Keratinocyte (primary cell): ENCODE measurements around the gene GTF2A1L. TPM values are rescaled to one million over a fixed set of nuclear protein-coding genes. Genes with fewer than 3 reads are reported as not detected.
"Not testable (repeated sequence)": the region's sequence is repeated elsewhere in the genome, so short reads cannot be mapped to it uniquely, and the experiment has no call there.

Experiments
- DNase-seq: peaks from one replicate; pipeline ENCODE4 v3.0.0-alpha.2; 2011; ENCODE audit warnings: low read depth, missing footprints, low spot score
- FAIRE-seq: peaks from 2 replicates; lab custom pipeline; 2011; peaks lifted over from hg19 to GRCh38; lab: Jason Lieb, UNC
- H2AFZ ChIP-seq: 2 replicates; pipeline ENCODE4 v1.6.0; 2012; ENCODE audit warnings: low read length, control low read depth, inconsistent platforms; ENCODE audit not compliant: control insufficient read depth
- H3K27ac ChIP-seq: 2 replicates; pipeline ENCODE4 v1.5.1; 2011; ENCODE audit warnings: low read length; ENCODE audit not compliant: control insufficient read depth, insufficient read depth
- H3K27me3 ChIP-seq: 3 replicates; pipeline ENCODE4 v1.6.0; 2011; ENCODE audit warnings: low read length; ENCODE audit not compliant: control insufficient read depth, insufficient read depth; ENCODE audit errors: extremely low read depth
- H3K36me3 ChIP-seq, 2 experiments: 2 replicates in 1 of 2; 3 replicates in 1 of 2; pipeline ENCODE4 v1.5.1; 2011; ENCODE audit warnings: low read length in 2 of 2, mild to moderate bottlenecking in 1 of 2; ENCODE audit not compliant: control insufficient read depth in 2 of 2, insufficient read depth in 2 of 2; ENCODE audit errors: extremely low read depth in 1 of 2
- H3K4me1 ChIP-seq: 3 replicates; pipeline ENCODE4 v1.5.1; 2011; ENCODE audit warnings: low read length; ENCODE audit not compliant: control insufficient read depth, insufficient read depth; ENCODE audit errors: extremely low read depth
- H3K4me2 ChIP-seq: 3 replicates; pipeline ENCODE4 v1.6.0; 2011; ENCODE audit warnings: low read depth, low read length; ENCODE audit not compliant: control insufficient read depth, insufficient read depth; ENCODE audit errors: extremely low read depth
- H3K4me3 ChIP-seq, 3 experiments: fragments of 200-600 bp in 1 of 3; sonication (generic) in 1 of 3; 2 replicates in 2 of 3; 3 replicates in 1 of 3; pipeline ENCODE4 v1.5.1; 2011 to 2016; ENCODE audit warnings: low read length in 3 of 3, mild to moderate bottlenecking in 3 of 3, control low read depth in 2 of 3, inconsistent platforms in 1 of 3, low read depth in 1 of 3, mixed read lengths in 1 of 3, mixed run types in 1 of 3, moderate library complexity in 1 of 3; ENCODE audit not compliant: control insufficient read depth in 2 of 3, insufficient read depth in 2 of 3; ENCODE audit errors: extremely low read depth in 1 of 3
- H3K79me2 ChIP-seq: 2 replicates; pipeline ENCODE4 v1.6.0; 2012; ENCODE audit warnings: low read length; ENCODE audit not compliant: control insufficient read depth, insufficient read depth
- H3K9ac ChIP-seq: 3 replicates; pipeline ENCODE4 v1.6.0; 2011; ENCODE audit warnings: low read length; ENCODE audit not compliant: control insufficient read depth, insufficient read depth; ENCODE audit errors: extremely low read depth
- H3K9me1 ChIP-seq: 3 replicates; pipeline ENCODE4 v1.6.0; 2011; ENCODE audit warnings: low read length; ENCODE audit not compliant: control insufficient read depth, insufficient read depth; ENCODE audit errors: extremely low read depth
- H3K9me3 ChIP-seq: 2 replicates; pipeline ENCODE4 v1.5.1; 2012; ENCODE audit warnings: low read depth, low read length; ENCODE audit not compliant: control insufficient read depth
- H4K20me1 ChIP-seq: 3 replicates; pipeline ENCODE4 v1.6.0; 2011; ENCODE audit warnings: low read length; ENCODE audit not compliant: control insufficient read depth, insufficient read depth; ENCODE audit errors: extremely low read depth
- EZH2 ChIP-seq: IDR thresholded peaks from one replicate; pipeline ENCODE4 v1.6.1; 2012; ENCODE audit warnings: inconsistent platforms, mild to moderate bottlenecking, low read length, moderate library complexity
- dilution Hi-C: fragments of 300-500 bp; cut with MboI; formaldehyde crosslinking; loops from one replicate; pipeline ENCODE4 v1.7.0; 2020; ENCODE audit warnings: low sequenced_read_pairs; ENCODE audit not compliant: extremely low pct_ligation_motif_present
- polyA plus RNA-seq, 5 experiments: library from polyadenylated mRNA; depleted of rRNA in 3 of 5; stranded (reverse) in 3 of 5; stranded (forward) in 1 of 5; unstranded in 1 of 5; fragments of >200 nt; gene quantifications; 1 replicate in 1 of 5; 2 replicates in 3 of 5; 3 replicates in 1 of 5; pipeline versions ENCODE4 v1.2.1 to v1.2.3, GENCODE V29; 2011 to 2012; ENCODE audit warnings: missing spikeins in 2 of 5, low read depth in 1 of 5, low replicate concordance in 1 of 5
- TF ChIP-seq, protein P1 (sequence below), 3 experiments: IDR thresholded peaks in 1 of 3; conservative IDR thresholded peaks in 1 of 3; optimal IDR thresholded peaks in 1 of 3; 2 replicates in 2 of 3; 3 replicates in 1 of 3; pipeline versions ENCODE3 to v1.5.1; 2011; ENCODE audit warnings: low read length in 3 of 3, mild to moderate bottlenecking in 3 of 3, moderate library complexity in 2 of 3, control low read depth in 1 of 3, inconsistent platforms in 1 of 3; ENCODE audit not compliant: insufficient read depth in 2 of 3; ENCODE audit errors: extremely low read depth in 1 of 3

Gene GTF2A1L
- polyA plus RNA-seq, 1 donor (not counting 4 experiments of a cell fraction or from before 2014, with no cell fraction given): not detected

GRCh38 chr2:48696881-48697280, 79.2 kb downstream of the GTF2A1L start:
- Histone ChIP-seq H3K79me2 (no peaks in the 10 kb centered on the region), H3K27ac (no peak overlapping the region), H4K20me1 (no peaks in the 10 kb centered on the region), H3K9ac (no peak overlapping the region), H2AFZ (no peak overlapping the region), H3K4me2 (no peak overlapping the region), H3K4me1 (peaks cover 5% of the 10 kb centered on the region), H3K4me3 (no peak overlapping the region), H3K9me3 (no peaks in the 10 kb centered on the region), H3K27me3 (no peaks in the 10 kb centered on the region), H3K36me3 (no peaks in the 10 kb centered on the region), H3K9me1 (no peaks in the 10 kb centered on the region)
- DNase-seq (no peak), FAIRE-seq (no peak)
- dilution Hi-C loops: no loop called here
- TF ChIP-seq EZH2: no peak
- TF ChIP-seq, protein P1, sequence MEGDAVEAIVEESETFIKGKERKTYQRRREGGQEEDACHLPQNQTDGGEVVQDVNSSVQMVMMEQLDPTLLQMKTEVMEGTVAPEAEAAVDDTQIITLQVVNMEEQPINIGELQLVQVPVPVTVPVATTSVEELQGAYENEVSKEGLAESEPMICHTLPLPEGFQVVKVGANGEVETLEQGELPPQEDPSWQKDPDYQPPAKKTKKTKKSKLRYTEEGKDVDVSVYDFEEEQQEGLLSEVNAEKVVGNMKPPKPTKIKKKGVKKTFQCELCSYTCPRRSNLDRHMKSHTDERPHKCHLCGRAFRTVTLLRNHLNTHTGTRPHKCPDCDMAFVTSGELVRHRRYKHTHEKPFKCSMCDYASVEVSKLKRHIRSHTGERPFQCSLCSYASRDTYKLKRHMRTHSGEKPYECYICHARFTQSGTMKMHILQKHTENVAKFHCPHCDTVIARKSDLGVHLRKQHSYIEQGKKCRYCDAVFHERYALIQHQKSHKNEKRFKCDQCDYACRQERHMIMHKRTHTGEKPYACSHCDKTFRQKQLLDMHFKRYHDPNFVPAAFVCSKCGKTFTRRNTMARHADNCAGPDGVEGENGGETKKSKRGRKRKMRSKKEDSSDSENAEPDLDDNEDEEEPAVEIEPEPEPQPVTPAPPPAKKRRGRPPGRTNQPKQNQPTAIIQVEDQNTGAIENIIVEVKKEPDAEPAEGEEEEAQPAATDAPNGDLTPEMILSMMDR (optimal IDR thresholded peaks at IDR 0.05 in 1 of 3, IDR thresholded peaks at IDR 0.05 in 1 of 3, conservative IDR thresholded peaks at IDR 0.05 in 1 of 3; ENCODE audit: extremely low read depth in 1 of 3, insufficient read depth in 2 of 3, low read length in 3 of 3): no peak

GRCh38 chr2:48699348-48699930, 81.8 kb downstream of the GTF2A1L start:
- no peak for TF ChIP-seq EZH2
- TF ChIP-seq, protein P1 (optimal IDR thresholded peaks at IDR 0.05 in 1 of 3, IDR thresholded peaks at IDR 0.05 in 1 of 3, conservative IDR thresholded peaks at IDR 0.05 in 1 of 3; ENCODE audit: extremely low read depth in 1 of 3, insufficient read depth in 2 of 3, low read length in 3 of 3): no peak
- no peak overlapping the region for H3K27ac ChIP-seq
- H3K79me2 ChIP-seq: no peaks in the 10 kb centered on the region
- no peaks in the 10 kb centered on the region for H3K27me3 ChIP-seq
- no peak overlapping the region for H3K4me3 ChIP-seq
- H2AFZ ChIP-seq: no peak overlapping the region
- FAIRE-seq (no peak), DNase-seq (no peak)
- H3K9me1 ChIP-seq: no peaks in the 10 kb centered on the region
- no peaks in the 10 kb centered on the region for H3K4me1 ChIP-seq
- H3K4me2 ChIP-seq: no peak overlapping the region
- H4K20me1 ChIP-seq: no peaks in the 10 kb centered on the region
- no peaks in the 10 kb centered on the region for H3K9me3 ChIP-seq
- no peak overlapping the region for H3K9ac ChIP-seq
- dilution Hi-C loops: no loop called here
- H3K36me3 ChIP-seq: no peaks in the 10 kb centered on the region

DNA sequence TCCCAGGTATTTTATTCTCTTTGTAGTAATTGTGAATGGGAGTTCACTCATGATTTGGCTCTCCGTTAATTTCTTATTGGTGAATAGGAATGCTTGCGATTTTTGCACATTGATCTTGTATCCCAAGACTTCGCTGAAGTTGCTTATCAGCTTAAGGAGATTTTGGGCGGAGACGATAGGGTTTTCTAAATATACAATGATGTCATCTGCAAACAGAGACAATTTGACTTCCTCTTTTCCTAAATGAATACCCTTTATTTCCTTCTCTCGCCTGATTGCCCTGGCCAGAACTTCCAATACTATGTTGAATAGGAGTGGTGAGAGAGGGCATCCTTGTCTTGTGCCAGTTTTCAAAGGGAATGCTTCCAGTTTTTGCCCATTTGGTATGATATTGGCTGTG, 86.0 kb downstream of the GTF2A1L start:
- H3K4me2 ChIP-seq, H3K4me3 ChIP-seq, H3K9me1 ChIP-seq, H3K9ac ChIP-seq, H3K9me3 ChIP-seq, dilution Hi-C loops, H3K27me3 ChIP-seq, H2AFZ ChIP-seq, H4K20me1 ChIP-seq, H3K79me2 ChIP-seq, FAIRE-seq, H3K27ac ChIP-seq, H3K36me3 ChIP-seq, H3K4me1 ChIP-seq, DNase-seq: not testable (repeated sequence)
